Articular chondrocyte of knee joint (primary cell): ENCODE measurements around the gene DRC3. TPM values are rescaled to one million over a fixed set of nuclear protein-coding genes. Genes with fewer than 3 reads are reported as not detected.

Experiments used
- total RNA-seq: library from RNA; depleted of rRNA; stranded (reverse); fragments of >200 nt; gene quantifications from 2 replicates; pipeline ENCODE4 v1.2.3, GENCODE V29; 2012

The DRC3 gene
- total RNA-seq: 2.1 and 2.7 TPM in 2 replicates

GRCh38 chr17:17972126-17972951, at the start of gene DRC3, which contains the start of gene TOM1L2:
Gene DRC3, plus strand, starts transcription at chr17:17972862. Its CDS starts 4,737 bp downstream, at chr17:17977599.
Gene TOM1L2, minus strand, starts transcription at chr17:17972400. Its CDS starts 87 bp downstream, at chr17:17972313.

GRCh38 chr17:18038861-18039534, 66.3 kb downstream of the DRC3 start, which contains the start of the genes ATPAF2 and GID4:
Gene ATPAF2, minus strand, starts transcription at chr17:18039168. Its CDS starts 155 bp downstream, at chr17:18039013.
Gene GID4, plus strand, starts transcription at chr17:18039408. Its CDS starts 57 bp downstream, at chr17:18039465.

Other genes starting within 250 kb of the DRC3 start
- 26.4 and 47.6 TPM in 2 replicates for gene SREBF1, start 135.9 kb upstream of the DRC3 start, total RNA-seq
- gene TOM1L2, start 462 bp upstream of the DRC3 start, total RNA-seq: 42.6 and 60.2 TPM in 2 replicates
- 14.8 and 18.4 TPM in 2 replicates for gene ATPAF2, start 66.3 kb downstream of the DRC3 start, total RNA-seq
- gene GID4, start 66.5 kb downstream of the DRC3 start, total RNA-seq: 14.2 and 18.0 TPM in 2 replicates
- gene DRG2, start 115.1 kb downstream of the DRC3 start, total RNA-seq: 30.4 and 37.0 TPM in 2 replicates
- 0.86 and 1.4 TPM in 2 replicates for gene MYO15A, start 135.9 kb downstream of the DRC3 start, total RNA-seq
- 147 and 150 TPM in 2 replicates for gene ALKBH5, start 211.0 kb downstream of the DRC3 start, total RNA-seq